ENCODE data around the gene USE1. TPM values are rescaled to one million over a fixed set of nuclear protein-coding genes. Genes with fewer than 3 reads are reported as not detected.

Gene USE1
- total and polyA plus RNA-seq, 9 of the 15 experiments (the other 6 are each of a cell fraction or from before 2014, with no cell fraction given): 17.3 to 52.4 (median 34.0) TPM

- TF ChIP-seq CLOCK (CRISPR knock-in tag; IDR thresholded peaks at IDR 0.05; ENCODE audit: borderline replicate concordance): no peak
- TF ChIP-seq PTBP1 (IDR thresholded peaks at IDR 0.05; ENCODE audit: low read depth, low read length): no peak
- no peak for TF ChIP-seq SMARCC2 (IDR thresholded peaks at IDR 0.05; ENCODE audit: low read depth)
- TF ChIP-seq ZNF785 (CRISPR knock-in tag; IDR thresholded peaks at IDR 0.05): no peak
- no peak for TF ChIP-seq ARID1B (IDR thresholded peaks at IDR 0.05)
- no peak for TF ChIP-seq TAF1 (IDR thresholded peaks at IDR 0.05; ENCODE audit: control insufficient read depth, extremely low read depth, insufficient read depth, low read length, severe bottlenecking)
- TF ChIP-seq ARID3A (IDR thresholded peaks at IDR 0.05; ENCODE audit: borderline replicate concordance, low read depth, low read length): no peak
- TF ChIP-seq ZNF174 (CRISPR knock-in tag; IDR thresholded peaks at IDR 0.05): no peak
- TF ChIP-seq HDGF (IDR thresholded peaks at IDR 0.05): no peak
- TF ChIP-seq, protein P1, sequence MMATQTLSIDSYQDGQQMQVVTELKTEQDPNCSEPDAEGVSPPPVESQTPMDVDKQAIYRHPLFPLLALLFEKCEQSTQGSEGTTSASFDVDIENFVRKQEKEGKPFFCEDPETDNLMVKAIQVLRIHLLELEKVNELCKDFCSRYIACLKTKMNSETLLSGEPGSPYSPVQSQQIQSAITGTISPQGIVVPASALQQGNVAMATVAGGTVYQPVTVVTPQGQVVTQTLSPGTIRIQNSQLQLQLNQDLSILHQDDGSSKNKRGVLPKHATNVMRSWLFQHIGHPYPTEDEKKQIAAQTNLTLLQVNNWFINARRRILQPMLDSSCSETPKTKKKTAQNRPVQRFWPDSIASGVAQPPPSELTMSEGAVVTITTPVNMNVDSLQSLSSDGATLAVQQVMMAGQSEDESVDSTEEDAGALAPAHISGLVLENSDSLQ (IDR thresholded peaks at IDR 0.05): no peak
- no peak for TF ChIP-seq KAT7 (CRISPR knock-in tag; IDR thresholded peaks at IDR 0.05; ENCODE audit: borderline replicate concordance)
These were observed 47.4 kb downstream of the USE1 start (continued) for GRCh38 chr19:17262557-17262956.

Measured in K562 (cell line).